LNCaP clone FGC (cell line): ENCODE results near the gene BABAM2.

Source experiments
- DNase-seq: peaks from one replicate; pipeline ENCODE4 v3.0.0-alpha.2; 2011; ENCODE audit warnings: low read depth
- H3K4me3 ChIP-seq: 2 replicates; pipeline ENCODE4 v1.5.1; 2011; ENCODE audit warnings: mild to moderate bottlenecking, low read depth, low read length, control low read depth
- TF ChIP-seq, protein P1 (sequence below): IDR thresholded peaks from 2 replicates; pipeline ENCODE4 v1.5.1; 2012; ENCODE audit warnings: mild to moderate bottlenecking; ENCODE audit not compliant: control insufficient read depth, insufficient read depth; ENCODE audit errors: extremely low read depth

BABAM2 gene

GRCh38 chr2:28219138-28219537 is 328.6 kb downstream of the BABAM2 start:
- no peak for DNase-seq
- TF ChIP-seq, protein P1, sequence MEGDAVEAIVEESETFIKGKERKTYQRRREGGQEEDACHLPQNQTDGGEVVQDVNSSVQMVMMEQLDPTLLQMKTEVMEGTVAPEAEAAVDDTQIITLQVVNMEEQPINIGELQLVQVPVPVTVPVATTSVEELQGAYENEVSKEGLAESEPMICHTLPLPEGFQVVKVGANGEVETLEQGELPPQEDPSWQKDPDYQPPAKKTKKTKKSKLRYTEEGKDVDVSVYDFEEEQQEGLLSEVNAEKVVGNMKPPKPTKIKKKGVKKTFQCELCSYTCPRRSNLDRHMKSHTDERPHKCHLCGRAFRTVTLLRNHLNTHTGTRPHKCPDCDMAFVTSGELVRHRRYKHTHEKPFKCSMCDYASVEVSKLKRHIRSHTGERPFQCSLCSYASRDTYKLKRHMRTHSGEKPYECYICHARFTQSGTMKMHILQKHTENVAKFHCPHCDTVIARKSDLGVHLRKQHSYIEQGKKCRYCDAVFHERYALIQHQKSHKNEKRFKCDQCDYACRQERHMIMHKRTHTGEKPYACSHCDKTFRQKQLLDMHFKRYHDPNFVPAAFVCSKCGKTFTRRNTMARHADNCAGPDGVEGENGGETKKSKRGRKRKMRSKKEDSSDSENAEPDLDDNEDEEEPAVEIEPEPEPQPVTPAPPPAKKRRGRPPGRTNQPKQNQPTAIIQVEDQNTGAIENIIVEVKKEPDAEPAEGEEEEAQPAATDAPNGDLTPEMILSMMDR = no peak
- no peak overlapping the region for H3K4me3 ChIP-seq

DNA sequence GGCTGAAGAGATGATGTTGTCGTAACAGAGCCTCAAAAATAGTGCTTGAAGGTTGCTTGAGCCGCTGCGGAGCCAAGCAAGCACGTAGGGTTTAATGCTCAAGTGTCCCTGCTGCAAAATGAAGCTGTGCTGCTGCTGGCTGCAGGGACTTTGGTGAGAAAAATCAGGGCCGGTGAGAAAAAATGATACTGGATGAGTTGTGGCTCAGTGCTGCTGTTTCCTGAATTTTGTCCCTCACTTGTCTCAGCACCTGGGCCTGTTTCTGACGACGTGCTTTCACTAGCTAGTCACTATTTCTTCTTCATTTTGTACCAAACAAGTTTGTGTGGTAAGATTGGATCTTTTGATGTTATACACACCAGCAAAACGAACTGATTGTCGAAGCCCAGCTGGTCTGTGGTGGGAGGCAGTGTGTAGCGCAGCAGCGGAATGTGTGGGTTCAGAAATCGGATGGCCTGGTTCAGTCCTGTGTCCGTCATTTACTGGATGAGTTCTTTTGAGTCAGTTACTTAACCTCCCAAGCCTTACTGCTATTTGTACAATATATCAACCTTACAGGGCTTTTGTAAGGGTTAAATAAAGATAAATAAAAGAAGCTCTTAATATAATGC is 329.3 kb downstream of the BABAM2 start:
- no peak overlapping the region for H3K4me3 ChIP-seq
- no peak for DNase-seq
- TF ChIP-seq, protein P1 = no peak

- no peak overlapping the region for H3K4me3 ChIP-seq
- no peak for DNase-seq
- TF ChIP-seq, protein P1 = no peak
Measured at GRCh38 chr2:28224648-28225472, 334.3 kb downstream of the BABAM2 start.

GRCh38 chr2:28225473-28226080 is 335.0 kb downstream of the BABAM2 start:
- DNase-seq = no peak
- TF ChIP-seq, protein P1 = no peak
- no peak overlapping the region for H3K4me3 ChIP-seq

GRCh38 chr2:28226558-28226957 is 336.0 kb downstream of the BABAM2 start:
- no peak for DNase-seq
- TF ChIP-seq, protein P1 = no peak
- H3K4me3 ChIP-seq = no peak overlapping the region

DNA sequence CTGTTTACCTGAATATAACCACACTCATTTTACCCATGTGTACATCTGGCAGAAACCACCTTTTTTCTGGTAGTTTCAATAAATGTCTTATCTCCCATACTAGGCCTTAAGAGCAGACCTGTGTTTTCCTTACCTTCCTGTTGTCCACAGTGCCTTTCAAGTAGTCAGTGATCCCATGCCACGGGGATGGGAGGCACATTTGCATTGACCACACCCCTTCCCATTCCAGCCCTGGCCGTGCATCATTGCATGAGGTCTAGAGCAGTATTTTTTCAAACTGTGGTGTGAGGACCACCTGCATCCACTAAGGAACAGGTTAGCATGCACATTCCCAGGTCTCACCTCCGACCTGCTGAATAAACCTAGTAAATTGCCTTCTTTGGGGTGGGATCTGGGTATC is 337.0 kb downstream of the BABAM2 start:
- TF ChIP-seq, protein P1 = no peak
- H3K4me3 ChIP-seq = no peak overlapping the region
- DNase-seq = no peak
